ENCODE data around the gene KCNJ1. TPM values are rescaled to one million over a fixed set of nuclear protein-coding genes. Genes with fewer than 3 reads are reported as not detected.

KCNJ1 gene
- total and polyA plus RNA-seq, 2 experiments from 2014 or later, result 0.16 TPM; not detected in 1

DNA sequence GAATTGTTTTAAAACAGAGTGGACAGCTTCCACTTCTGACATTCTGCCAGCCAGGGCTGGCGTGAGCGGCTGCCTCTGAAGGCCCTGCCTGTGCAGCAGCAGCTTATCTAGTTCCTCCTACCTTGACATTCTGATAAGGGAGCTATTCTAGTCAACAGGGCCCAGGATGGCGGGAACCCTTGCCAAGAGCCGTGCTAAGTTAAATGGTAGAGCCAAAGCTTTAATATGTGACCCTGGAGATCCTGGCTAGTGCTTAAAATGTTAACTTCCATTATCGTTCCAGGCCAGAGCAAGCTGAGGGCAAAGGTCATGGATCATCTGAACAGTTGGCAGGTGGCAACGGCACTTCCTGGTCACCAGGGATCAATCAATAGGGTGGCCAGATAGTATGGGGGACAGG is 27.6 kb upstream of the KCNJ1 start:
- ATAC-seq (no peak), DNase-seq (ENCODE audit: low spot score) (no peak)
- no peaks in the 10 kb centered on the region for H3K79me2 ChIP-seq (replicated peaks; ENCODE audit: insufficient read depth)
- TF ChIP-seq CREB1 (CRISPR knock-in tag; IDR thresholded peaks at IDR 0.05; ENCODE audit: low read depth), result no peak
- TF ChIP-seq, protein P1, sequence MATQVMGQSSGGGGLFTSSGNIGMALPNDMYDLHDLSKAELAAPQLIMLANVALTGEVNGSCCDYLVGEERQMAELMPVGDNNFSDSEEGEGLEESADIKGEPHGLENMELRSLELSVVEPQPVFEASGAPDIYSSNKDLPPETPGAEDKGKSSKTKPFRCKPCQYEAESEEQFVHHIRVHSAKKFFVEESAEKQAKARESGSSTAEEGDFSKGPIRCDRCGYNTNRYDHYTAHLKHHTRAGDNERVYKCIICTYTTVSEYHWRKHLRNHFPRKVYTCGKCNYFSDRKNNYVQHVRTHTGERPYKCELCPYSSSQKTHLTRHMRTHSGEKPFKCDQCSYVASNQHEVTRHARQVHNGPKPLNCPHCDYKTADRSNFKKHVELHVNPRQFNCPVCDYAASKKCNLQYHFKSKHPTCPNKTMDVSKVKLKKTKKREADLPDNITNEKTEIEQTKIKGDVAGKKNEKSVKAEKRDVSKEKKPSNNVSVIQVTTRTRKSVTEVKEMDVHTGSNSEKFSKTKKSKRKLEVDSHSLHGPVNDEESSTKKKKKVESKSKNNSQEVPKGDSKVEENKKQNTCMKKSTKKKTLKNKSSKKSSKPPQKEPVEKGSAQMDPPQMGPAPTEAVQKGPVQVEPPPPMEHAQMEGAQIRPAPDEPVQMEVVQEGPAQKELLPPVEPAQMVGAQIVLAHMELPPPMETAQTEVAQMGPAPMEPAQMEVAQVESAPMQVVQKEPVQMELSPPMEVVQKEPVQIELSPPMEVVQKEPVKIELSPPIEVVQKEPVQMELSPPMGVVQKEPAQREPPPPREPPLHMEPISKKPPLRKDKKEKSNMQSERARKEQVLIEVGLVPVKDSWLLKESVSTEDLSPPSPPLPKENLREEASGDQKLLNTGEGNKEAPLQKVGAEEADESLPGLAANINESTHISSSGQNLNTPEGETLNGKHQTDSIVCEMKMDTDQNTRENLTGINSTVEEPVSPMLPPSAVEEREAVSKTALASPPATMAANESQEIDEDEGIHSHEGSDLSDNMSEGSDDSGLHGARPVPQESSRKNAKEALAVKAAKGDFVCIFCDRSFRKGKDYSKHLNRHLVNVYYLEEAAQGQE (IDR thresholded peaks at IDR 0.05; ENCODE audit: unreplicated experiment), result no peak
- no peak for TF ChIP-seq ZNF114 (CRISPR knock-in tag; IDR thresholded peaks at IDR 0.05)
- TF ChIP-seq, protein P2, sequence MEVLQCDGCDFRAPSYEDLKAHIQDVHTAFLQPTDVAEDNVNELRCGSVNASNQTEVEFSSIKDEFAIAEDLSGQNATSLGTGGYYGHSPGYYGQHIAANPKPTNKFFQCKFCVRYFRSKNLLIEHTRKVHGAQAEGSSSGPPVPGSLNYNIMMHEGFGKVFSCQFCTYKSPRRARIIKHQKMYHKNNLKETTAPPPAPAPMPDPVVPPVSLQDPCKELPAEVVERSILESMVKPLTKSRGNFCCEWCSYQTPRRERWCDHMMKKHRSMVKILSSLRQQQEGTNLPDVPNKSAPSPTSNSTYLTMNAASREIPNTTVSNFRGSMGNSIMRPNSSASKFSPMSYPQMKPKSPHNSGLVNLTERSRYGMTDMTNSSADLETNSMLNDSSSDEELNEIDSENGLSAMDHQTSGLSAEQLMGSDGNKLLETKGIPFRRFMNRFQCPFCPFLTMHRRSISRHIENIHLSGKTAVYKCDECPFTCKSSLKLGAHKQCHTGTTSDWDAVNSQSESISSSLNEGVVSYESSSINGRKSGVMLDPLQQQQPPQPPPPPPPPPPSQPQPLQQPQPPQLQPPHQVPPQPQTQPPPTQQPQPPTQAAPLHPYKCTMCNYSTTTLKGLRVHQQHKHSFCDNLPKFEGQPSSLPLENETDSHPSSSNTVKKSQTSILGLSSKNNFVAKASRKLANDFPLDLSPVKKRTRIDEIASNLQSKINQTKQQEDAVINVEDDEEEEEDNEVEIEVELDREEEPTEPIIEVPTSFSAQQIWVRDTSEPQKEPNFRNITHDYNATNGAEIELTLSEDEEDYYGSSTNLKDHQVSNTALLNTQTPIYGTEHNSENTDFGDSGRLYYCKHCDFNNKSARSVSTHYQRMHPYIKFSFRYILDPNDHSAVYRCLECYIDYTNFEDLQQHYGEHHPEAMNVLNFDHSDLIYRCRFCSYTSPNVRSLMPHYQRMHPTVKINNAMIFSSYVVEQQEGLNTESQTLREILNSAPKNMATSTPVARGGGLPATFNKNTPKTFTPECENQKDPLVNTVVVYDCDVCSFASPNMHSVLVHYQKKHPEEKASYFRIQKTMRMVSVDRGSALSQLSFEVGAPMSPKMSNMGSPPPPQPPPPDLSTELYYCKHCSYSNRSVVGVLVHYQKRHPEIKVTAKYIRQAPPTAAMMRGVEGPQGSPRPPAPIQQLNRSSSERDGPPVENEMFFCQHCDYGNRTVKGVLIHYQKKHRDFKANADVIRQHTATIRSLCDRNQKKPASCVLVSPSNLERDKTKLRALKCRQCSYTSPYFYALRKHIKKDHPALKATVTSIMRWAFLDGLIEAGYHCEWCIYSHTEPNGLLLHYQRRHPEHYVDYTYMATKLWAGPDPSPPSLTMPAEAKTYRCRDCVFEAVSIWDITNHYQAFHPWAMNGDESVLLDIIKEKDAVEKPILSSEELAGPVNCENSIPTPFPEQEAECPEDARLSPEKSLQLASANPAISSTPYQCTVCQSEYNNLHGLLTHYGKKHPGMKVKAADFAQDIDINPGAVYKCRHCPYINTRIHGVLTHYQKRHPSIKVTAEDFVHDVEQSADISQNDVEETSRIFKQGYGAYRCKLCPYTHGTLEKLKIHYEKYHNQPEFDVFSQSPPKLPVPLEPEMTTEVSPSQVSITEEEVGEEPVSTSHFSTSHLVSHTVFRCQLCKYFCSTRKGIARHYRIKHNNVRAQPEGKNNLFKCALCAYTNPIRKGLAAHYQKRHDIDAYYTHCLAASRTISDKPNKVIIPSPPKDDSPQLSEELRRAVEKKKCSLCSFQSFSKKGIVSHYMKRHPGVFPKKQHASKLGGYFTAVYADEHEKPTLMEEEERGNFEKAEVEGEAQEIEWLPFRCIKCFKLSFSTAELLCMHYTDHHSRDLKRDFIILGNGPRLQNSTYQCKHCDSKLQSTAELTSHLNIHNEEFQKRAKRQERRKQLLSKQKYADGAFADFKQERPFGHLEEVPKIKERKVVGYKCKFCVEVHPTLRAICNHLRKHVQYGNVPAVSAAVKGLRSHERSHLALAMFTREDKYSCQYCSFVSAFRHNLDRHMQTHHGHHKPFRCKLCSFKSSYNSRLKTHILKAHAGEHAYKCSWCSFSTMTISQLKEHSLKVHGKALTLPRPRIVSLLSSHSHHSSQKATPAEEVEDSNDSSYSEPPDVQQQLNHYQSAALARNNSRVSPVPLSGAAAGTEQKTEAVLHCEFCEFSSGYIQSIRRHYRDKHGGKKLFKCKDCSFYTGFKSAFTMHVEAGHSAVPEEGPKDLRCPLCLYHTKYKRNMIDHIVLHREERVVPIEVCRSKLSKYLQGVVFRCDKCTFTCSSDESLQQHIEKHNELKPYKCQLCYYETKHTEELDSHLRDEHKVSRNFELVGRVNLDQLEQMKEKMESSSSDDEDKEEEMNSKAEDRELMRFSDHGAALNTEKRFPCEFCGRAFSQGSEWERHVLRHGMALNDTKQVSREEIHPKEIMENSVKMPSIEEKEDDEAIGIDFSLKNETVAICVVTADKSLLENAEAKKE (CRISPR knock-in tag; IDR thresholded peaks at IDR 0.05), result no peak
- TF ChIP-seq, protein P3, sequence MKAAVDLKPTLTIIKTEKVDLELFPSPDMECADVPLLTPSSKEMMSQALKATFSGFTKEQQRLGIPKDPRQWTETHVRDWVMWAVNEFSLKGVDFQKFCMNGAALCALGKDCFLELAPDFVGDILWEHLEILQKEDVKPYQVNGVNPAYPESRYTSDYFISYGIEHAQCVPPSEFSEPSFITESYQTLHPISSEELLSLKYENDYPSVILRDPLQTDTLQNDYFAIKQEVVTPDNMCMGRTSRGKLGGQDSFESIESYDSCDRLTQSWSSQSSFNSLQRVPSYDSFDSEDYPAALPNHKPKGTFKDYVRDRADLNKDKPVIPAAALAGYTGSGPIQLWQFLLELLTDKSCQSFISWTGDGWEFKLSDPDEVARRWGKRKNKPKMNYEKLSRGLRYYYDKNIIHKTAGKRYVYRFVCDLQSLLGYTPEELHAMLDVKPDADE (IDR thresholded peaks at IDR 0.05), result no peak
- no peak for TF ChIP-seq STAT1 (IDR thresholded peaks at IDR 0.05; ENCODE audit: unreplicated experiment)
- TF ChIP-seq ZNF331 (CRISPR knock-in tag; IDR thresholded peaks at IDR 0.05; ENCODE audit: low read depth), result no peak
- TF ChIP-seq EZH2phosphoT487 (IDR thresholded peaks at IDR 0.05; ENCODE audit: unreplicated experiment), result no peak
- TF ChIP-seq, protein P4, sequence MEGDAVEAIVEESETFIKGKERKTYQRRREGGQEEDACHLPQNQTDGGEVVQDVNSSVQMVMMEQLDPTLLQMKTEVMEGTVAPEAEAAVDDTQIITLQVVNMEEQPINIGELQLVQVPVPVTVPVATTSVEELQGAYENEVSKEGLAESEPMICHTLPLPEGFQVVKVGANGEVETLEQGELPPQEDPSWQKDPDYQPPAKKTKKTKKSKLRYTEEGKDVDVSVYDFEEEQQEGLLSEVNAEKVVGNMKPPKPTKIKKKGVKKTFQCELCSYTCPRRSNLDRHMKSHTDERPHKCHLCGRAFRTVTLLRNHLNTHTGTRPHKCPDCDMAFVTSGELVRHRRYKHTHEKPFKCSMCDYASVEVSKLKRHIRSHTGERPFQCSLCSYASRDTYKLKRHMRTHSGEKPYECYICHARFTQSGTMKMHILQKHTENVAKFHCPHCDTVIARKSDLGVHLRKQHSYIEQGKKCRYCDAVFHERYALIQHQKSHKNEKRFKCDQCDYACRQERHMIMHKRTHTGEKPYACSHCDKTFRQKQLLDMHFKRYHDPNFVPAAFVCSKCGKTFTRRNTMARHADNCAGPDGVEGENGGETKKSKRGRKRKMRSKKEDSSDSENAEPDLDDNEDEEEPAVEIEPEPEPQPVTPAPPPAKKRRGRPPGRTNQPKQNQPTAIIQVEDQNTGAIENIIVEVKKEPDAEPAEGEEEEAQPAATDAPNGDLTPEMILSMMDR (conservative IDR thresholded peaks at IDR 0.05; ENCODE audit: low read depth in 2 of 2), result no peak
- no peak overlapping the region for H3K4me3 Mint-ChIP-seq
- no peaks in the 10 kb centered on the region for H3K36me3 ChIP-seq (ENCODE audit: insufficient read depth)
- no peaks in the 10 kb centered on the region; the same call in 1 of the 3 replicates for H3K9me3 Mint-ChIP-seq
- peaks cover 89% of the 10 kb centered on the region for H3K27me3 ChIP-seq (ENCODE audit: insufficient read depth)
- H3K27ac Mint-ChIP-seq, result no peak overlapping the region
- no peak overlapping the region for H3K27ac ChIP-seq (ENCODE audit: low read depth)
- H2AFZ ChIP-seq, result no peak overlapping the region
- H3K27me3 Mint-ChIP-seq (ENCODE audit: insufficient read depth, low read depth, poor library complexity), result peaks cover 53% of the 10 kb centered on the region
- H4K20me1 ChIP-seq (replicated peaks; ENCODE audit: insufficient read depth), result peaks cover 12% of the 10 kb centered on the region; the same call in 1 of the 2 replicates
- peaks cover 3% of the 10 kb centered on the region; the same call in 1 of the 2 replicates for H3F3A ChIP-seq (replicated peaks; ENCODE audit: low read depth)
- no peaks in the 10 kb centered on the region for H3K9me2 ChIP-seq (ENCODE audit: insufficient read depth)
- peaks cover 19% of the 10 kb centered on the region for H3K4me1 ChIP-seq (ENCODE audit: insufficient read depth)
- no peak overlapping the region for H3K4me3 ChIP-seq
- H3K4me1 Mint-ChIP-seq, result peaks cover 27% of the 10 kb centered on the region
- H3K36me3 Mint-ChIP-seq (ENCODE audit: low read depth), result no peaks in the 10 kb centered on the region; the same call in 2 of the 3 replicates
- no peak overlapping the region for H3K4me2 ChIP-seq

All from GM23338 (cell line).